GM19193 (cell line): ENCODE measurements around the gene TCEAL3.

Source experiments
- POLR2A ChIP-seq: IDR thresholded peaks from 4 replicates; pipeline ENCODE4 v1.6.1; 2011; ENCODE audit not compliant: insufficient read depth, insufficient read length; ENCODE audit errors: extremely low read depth

Gene TCEAL3

DNA sequence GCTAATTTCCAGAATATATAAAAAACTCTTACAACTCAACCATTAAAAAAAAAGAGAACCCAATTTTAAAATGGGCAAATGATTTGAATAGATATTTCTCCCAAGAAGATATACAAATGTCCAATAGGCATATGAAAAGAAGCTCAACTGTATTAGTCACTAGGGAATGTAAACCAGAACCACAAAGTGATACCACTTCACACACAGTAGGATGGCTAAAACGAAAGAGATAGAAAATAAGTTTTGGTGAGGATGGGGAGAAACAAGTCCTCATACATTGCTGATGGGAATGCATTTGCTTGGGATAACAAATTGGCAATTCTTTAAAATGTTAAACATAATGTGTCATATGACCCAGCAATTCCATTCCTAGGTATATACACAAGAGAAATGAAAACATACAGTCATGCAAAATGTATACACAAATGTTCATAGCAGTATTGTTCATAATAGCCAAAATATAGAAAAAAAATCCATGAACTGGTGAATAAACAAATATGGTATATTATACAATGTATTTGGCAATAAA lies 5.7 kb downstream of the TCEAL3 start:
- TF ChIP-seq POLR2A: no peak

DNA sequence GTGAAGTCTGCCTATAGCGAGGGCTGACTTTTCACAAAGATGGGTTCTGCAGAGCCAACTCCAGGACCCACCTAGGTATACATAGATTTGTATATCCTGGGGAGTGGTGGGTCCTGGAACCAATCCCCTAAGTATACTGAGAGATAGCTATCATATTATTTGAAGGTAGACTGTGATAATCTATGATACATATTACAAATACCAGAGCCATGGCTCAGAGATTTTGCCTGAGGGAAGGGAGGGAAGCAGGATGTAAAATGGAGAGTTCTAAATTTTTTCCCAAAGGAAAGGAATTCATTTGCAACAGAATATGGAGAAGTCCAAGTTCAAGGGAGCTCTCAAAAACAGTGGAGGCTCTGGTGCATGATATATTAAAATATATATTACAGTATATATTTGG lies 7.2 kb downstream of the TCEAL3 start:
- TF ChIP-seq POLR2A: no peak

- no peak for TF ChIP-seq POLR2A
Observed at GRCh38 chrX:103615781-103616371, 8.1 kb downstream of the TCEAL3 start.

DNA sequence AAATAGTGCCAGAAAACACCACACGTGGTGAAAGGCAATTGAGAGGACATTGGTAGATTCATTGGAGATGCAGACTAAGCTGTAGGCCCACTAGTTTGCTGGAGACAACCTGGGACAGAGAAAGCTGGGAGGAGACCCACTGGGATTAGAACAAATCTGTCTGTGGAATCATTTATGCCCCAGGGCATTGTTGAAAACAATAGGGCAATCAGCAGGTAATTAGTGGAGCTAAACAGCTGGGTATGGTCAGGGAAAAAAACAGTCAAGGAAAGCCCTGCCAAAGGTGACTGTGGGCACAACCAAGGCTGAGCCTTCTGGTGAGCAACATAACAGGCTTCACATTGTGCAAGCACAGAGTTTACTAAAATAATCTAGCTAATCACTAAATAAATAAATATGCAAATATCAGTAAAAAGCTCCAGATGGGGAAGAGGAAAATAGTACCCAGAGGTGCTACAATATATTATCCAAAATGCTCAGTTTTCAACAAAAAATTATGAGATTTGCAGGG lies 9.0 kb downstream of the TCEAL3 start:
- TF ChIP-seq POLR2A: no peak

DNA sequence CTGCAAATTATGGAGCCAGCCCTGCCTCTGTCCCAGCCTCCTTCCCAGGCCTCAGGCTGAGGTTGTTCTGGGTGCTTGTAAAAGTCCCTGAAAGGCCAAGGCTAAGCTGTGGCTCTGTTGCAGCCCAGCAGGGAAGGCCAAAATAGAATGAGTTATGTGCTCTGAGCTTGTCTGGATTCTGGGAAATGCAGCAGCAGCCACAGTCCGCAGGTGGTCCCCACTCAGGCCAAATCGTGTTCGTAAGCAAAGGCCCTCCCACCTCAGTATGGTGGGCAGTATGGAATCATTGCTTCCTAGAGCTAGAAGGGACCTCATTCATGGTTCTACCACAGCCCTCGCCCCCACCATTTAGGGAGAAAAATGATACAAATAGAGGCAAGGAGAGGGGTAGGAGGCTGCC lies 16.3 kb downstream of the TCEAL3 start:
- TF ChIP-seq POLR2A: no peak

GRCh38 chrX:103626855-103627254 lies 19.1 kb downstream of the TCEAL3 start:
- TF ChIP-seq POLR2A: no peak

DNA sequence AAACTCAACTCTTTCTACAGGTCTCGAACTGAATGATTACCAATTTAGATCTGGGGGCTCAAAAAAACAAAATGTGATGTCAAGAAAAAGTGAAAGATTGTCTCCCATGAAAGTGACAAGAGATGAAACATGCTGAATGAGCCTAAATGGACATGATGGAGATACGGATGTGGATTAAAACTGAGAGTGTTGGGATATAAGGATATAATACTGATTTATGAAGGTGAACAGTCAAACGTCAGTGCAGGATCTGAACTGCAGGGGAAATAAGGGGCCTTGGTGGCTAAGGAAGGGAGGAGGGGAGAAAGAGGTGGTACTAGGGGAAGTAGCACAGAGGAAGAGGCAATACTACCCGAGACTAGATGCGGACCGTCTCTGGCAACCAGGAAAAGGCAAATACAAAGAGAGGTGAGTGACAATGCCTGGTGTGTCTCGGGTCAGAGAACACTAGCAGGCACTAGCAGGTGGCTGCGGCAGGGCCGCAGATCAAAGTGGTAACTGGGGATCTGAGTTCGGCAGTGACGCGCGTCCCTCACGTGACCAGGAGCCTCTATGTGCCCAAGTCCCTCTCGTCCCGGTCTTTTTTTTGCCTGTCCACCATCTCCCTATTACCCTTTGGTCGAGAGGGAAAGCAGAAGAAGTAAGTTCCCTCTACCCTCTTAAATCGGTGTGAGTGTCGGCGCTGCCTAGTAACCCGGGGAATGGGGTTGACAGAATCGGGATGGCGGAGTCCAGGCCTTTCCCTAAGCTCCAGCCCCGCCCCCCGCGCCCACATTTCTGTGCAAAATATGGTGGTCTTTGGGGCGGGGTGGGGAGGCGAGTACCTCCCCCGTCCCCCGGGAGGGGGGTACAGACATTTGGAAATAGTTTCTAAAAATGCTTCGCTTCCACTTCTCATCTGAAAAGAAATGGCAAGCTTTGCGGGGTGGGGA lies 20.9 kb downstream of the TCEAL3 start, which contains the start of gene TCEAL1:
TSS of gene TCEAL1 (plus strand) at position 590 of the 932 bp plus-strand sequence. CDS start 942 bp downstream, outside the sequence.
- TF ChIP-seq POLR2A: peak; percentile 47

- TF ChIP-seq POLR2A: peak; percentile 44
Observed at GRCh38 chrX:103629318-103630170, 21.8 kb downstream of the TCEAL3 start.

DNA sequence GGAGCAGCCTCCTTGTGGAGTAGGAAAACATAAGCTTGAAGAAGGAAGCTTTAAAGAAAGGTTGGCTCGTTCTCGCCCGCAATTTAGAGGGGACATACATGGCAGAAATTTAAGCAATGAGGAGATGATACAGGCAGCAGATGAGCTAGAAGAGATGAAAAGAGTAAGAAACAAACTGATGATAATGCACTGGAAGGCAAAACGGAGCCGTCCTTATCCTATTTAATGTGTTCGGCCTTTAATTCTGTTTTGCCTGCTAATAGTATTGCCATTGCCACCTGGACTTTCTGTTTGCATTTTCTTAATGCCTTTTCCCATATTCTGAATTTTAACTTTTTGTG lies 22.4 kb downstream of the TCEAL3 start:
- TF ChIP-seq POLR2A: no peak

DNA sequence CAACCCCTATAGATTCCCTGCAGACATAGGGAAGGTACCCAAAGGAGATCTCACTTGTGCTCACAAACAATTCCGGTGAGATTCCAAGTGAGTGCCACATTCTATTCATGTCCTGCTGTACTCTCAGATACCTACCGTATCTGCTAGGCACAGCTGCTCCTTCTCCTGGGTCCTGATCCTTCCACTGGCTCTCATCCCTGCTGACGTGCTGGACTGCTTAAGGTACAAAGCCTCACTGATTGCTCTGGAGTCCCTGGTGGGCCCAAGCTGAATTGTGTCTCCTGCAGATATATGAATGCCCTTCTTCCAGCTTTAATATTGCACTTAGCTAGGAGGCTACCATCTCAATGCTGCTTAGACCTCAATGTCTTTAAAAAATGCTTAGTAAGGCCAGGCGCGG lies 23.4 kb downstream of the TCEAL3 start:
- no peak for TF ChIP-seq POLR2A

- no peak for TF ChIP-seq POLR2A
Observed at GRCh38 chrX:103635436-103635835, 27.7 kb downstream of the TCEAL3 start.

DNA sequence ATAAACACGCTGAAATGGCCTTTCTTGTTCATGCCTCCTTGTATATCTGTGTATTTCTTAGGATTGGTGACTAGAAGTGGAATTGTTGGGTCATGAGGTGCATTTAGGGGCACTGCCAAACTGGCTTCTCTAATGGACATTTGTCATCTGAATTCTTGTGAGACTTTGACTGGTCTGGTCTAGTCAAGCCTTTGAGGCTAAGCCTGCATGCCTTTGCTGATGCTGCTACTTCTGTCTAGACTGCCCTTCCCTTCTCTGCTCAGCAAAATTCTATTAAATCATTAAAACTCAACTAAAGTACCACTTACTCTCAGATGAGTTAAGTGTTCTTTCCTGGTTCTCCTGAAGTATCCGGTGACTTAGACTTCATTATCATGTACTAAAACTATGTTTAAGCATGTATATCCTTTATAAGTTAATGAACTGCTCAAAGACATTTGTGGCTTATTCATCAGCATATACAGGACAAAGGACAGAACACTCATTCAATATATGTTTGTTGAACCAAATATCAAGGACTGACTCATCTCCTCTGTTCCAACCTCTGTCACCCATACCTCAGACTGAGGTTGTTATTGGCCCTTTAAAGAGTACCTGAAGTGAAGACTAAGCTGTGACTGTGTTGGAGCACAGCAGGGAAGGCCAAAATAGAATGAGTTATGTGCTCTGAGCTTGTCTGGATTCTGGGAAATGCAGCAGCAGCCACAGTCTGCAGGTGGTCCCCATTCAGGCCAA lies 30.0 kb downstream of the TCEAL3 start:
- TF ChIP-seq POLR2A: no peak

GRCh38 chrX:103640401-103641155 lies 32.8 kb downstream of the TCEAL3 start:
- TF ChIP-seq POLR2A: no peak

GRCh38 chrX:103644125-103644524 lies 36.4 kb downstream of the TCEAL3 start:
- TF ChIP-seq POLR2A: no peak

- no peak for TF ChIP-seq POLR2A
Observed at GRCh38 chrX:103647630-103648029, 39.9 kb downstream of the TCEAL3 start.
